ENCODE results near the gene SGMS1. TPM values are rescaled to one million over a fixed set of nuclear protein-coding genes. Genes with fewer than 3 reads are reported as not detected.
A peak's percentile ranks its signal among the peaks of the same experiment; 100 is the strongest.

SGMS1 gene
- polyA plus RNA-seq, 2 of the 4 experiments (the other 2 are of a cell fraction): 22.7 to 28.2 TPM

- ChIA-PET POLR2A (interaction anchor here (1.2 kb wide), 1 partner anchor 63 kb away, joined by 5 read pairs; the partner anchor contains the start of gene SGMS1), CTCF (interaction anchor here (0.7 to 1.6 kb wide), 10 partner anchors 9 to 64 kb away, joined by 3 to 16 read pairs (median 4); no protein-coding TSS in a partner anchor)
- no peaks in the 10 kb centered on the region for H3K9me3 ChIP-seq
- 82% methylated on average over 5 of the region's 5 CpGs for WGBS (ENCODE audit: missing lambda C conversion rate)
- no peak overlapping the region for H3K27ac ChIP-seq
- FAIRE-seq (no peak), DNase-seq (ENCODE audit: low read depth in 1 of 2, low spot score in 1 of 2) (no peak), ATAC-seq (peak in 1 of 2 experiments; percentile 59; a peak in 1 of 6 replicates)
- H3K4me2 ChIP-seq: no peak overlapping the region
- TF ChIP-seq KDM1A (IDR thresholded peaks at IDR 0.05; ENCODE audit: low read depth) (no peak), MAX (IDR thresholded peaks at IDR 0.05) (no peak), MAFK (IDR thresholded peaks at IDR 0.05; ENCODE audit: partially characterized antibody) (no peak), BHLHE40 (IDR thresholded peaks at IDR 0.05; ENCODE audit: low read depth, low read length) (no peak), ZSCAN20 (CRISPR knock-in tag; IDR thresholded peaks at IDR 0.05) (no peak)
- H3K4me1 ChIP-seq: peaks cover 4% of the 10 kb centered on the region; the same call in 1 of the 3 replicates
- H3K4me3 ChIP-seq: no peak overlapping the region
These were observed 62.5 kb downstream of the SGMS1 start for GRCh38 chr10:50561266-50561665.

GRCh38 chr10:50560370-50560769 is 63.4 kb downstream of the SGMS1 start:
- ChIA-PET CTCF (no interaction called here), POLR2A (no interaction called here)
- ATAC-seq: no peak
- WGBS (ENCODE audit: missing lambda C conversion rate): 82% methylated on average over 1 of the region's 1 CpG
- no peak overlapping the region for H3K4me3 ChIP-seq
- FAIRE-seq: no peak
- TF ChIP-seq HOXB13 (CRISPR knock-in tag; IDR thresholded peaks at IDR 0.05; ENCODE audit: low read depth): no peak
- TF ChIP-seq BHLHE40 (IDR thresholded peaks at IDR 0.05; ENCODE audit: low read depth, low read length): no peak
- no peak for TF ChIP-seq SREBF2 (IDR thresholded peaks at IDR 0.05)
- TF ChIP-seq MAZ (IDR thresholded peaks at IDR 0.05; ENCODE audit: borderline replicate concordance, low read depth, low read length): no peak
- TF ChIP-seq EP300 (IDR thresholded peaks at IDR 0.05): no peak
- TF ChIP-seq TP53 (CRISPR knock-in tag; IDR thresholded peaks at IDR 0.05): no peak
- H3K4me1 ChIP-seq: no peaks in the 10 kb centered on the region
- no peak overlapping the region for H3K4me2 ChIP-seq
- no peaks in the 10 kb centered on the region for H3K9me3 ChIP-seq
- H3K27ac ChIP-seq: no peak overlapping the region
- no peak for DNase-seq (ENCODE audit: low read depth in 1 of 2, low spot score in 1 of 2)

GRCh38 chr10:50558371-50558770 is 65.4 kb downstream of the SGMS1 start:
- CTCF ChIA-PET: interaction anchor here (0.9 to 1.4 kb wide), 2 partner anchors 62 to 66 kb away, joined by 4 read pairs; partner anchors contain the start of gene SGMS1
- Histone ChIP-seq H3K4me2 (no peak overlapping the region), H3K27ac (no peak overlapping the region), H3K4me1 (no peaks in the 10 kb centered on the region), H3K4me3 (no peak overlapping the region), H3K9me3 (no peaks in the 10 kb centered on the region)
- POLR2A ChIA-PET: interaction anchor here (1.8 kb wide), 1 partner anchor 66 kb away, joined by 7 read pairs; no protein-coding TSS in a partner anchor
- ATAC-seq (no peak), FAIRE-seq (no peak), DNase-seq (ENCODE audit: low read depth in 1 of 2, low spot score in 1 of 2) (no peak)
- 86% methylated on average over 5 of the region's 5 CpGs for WGBS (ENCODE audit: missing lambda C conversion rate)
- TF ChIP-seq HOXA7 (CRISPR knock-in tag; IDR thresholded peaks at IDR 0.05) (no peak), CEBPB (IDR thresholded peaks at IDR 0.05) (no peak), PHF8 (IDR thresholded peaks at IDR 0.05; ENCODE audit: borderline replicate concordance, low read depth) (no peak), PBX3 (IDR thresholded peaks at IDR 0.05) (no peak), HOXB13 (CRISPR knock-in tag; IDR thresholded peaks at IDR 0.05; ENCODE audit: low read depth) (no peak), TFCP2L1 (CRISPR knock-in tag; IDR thresholded peaks at IDR 0.05) (no peak), RNF2 (IDR thresholded peaks at IDR 0.05; ENCODE audit: borderline replicate concordance, low read depth) (no peak), SREBF2 (IDR thresholded peaks at IDR 0.05) (no peak), CTCF (IDR thresholded peaks at IDR 0.05) (no peak), HES2 (IDR thresholded peaks at IDR 0.05) (no peak), BHLHE40 (IDR thresholded peaks at IDR 0.05; ENCODE audit: low read depth, low read length) (no peak)

Measured in A549 (cell line).